GM21526 (cell line): ENCODE measurements around the gene SRGAP1.
"Not testable (repeated sequence)": the region's sequence is repeated elsewhere in the genome, so short reads cannot be mapped to it uniquely, and the experiment has no call there.

Experiments used
- ATAC-seq: cut with Tn5 transposase; IDR thresholded peaks from one replicate; pipeline ENCODE4 v1.9.1; 2021; ENCODE audit warnings: moderate library complexity; ENCODE audit not compliant: unreplicated experiment, low FRiP score

The SRGAP1 gene

DNA sequence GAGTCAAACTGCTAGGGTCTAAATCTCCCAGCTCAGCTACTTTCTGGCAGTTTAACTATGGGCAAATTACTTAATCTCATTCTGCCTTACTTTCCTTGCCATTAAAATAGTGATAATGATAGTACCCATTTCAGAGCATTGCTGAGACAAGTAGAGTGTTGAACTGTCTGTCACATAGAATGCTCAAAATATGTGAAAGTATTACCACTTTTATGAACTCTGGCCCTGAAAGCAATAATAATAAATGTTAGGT, 19.9 kb downstream of the SRGAP1 start:
- no peak for ATAC-seq

DNA sequence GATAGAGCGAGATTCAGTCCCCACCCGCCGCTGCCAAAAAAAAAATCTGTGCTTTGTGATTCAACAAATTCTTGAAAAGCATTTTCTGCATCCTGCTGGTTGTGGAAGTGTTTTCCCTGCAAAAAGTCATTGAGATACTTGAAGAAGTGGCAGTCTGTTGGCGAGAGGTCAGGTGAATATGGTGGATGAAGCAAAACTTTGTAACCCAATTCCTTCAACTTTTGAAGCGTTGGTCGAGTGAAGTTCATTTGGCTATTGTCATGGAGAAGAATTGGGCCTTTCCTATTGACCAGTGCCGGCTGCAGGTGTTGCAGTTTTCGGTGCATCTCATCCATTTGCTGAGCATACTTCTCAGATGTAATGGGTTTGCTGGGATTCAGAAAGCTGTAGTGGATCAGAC, 20.9 kb downstream of the SRGAP1 start:
- no peak for ATAC-seq

DNA sequence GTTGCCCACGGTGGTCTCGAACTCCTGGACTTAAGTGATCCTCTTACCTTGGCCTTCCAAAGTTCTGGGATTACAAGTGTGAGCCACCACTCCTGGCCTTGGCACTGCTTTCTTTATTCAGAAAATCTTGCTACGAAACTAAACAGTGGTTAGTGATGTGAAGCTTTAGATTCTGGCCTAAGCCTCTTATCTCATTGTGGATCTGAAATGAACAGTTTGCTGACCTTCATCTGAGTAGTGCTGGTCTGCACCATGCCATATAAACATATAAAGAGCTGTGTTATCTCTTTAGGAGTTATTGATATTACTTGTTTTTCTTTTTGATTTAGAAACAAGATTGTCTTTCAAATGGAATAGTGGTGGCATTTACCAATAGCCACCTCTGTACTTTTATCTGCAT, 22.6 kb downstream of the SRGAP1 start:
- no peak for ATAC-seq

DNA sequence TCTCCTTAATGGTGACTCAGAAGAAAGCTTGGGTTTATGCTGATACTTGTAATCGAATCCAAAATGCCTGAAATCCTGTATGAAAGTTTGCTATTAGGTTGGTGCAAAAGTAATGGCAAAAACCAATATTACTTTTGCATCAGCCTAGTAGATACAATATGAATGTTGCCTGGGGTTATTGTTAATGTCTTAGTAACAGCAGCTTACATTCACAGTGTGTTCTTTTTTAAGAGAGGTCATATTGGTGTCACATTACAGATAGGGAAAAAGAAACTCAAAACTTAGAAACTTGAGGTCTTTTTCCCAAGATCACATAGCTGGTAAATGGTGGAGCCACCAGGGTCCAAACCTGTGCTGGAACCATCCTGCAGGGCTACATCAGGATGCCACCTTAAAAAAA, 25.2 kb downstream of the SRGAP1 start:
- no peak for ATAC-seq

DNA sequence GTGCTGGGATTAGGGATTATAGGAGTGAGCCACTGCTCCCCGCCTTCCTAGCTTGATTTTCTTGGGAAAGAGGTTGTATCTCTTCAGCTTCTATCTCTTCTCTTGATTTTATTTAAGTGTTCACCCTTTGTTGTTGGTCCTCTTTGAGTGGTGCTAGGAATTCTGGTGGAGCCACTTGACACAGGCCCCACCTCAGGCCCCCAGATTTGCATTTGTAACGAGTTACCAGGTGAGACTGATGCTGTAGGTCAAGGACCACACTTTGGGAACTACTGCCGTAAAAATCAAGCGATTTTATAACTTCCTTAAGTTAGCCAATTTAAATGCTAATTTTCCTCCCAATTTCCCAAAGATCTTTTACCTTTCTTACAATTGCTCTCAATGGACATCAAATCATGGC, 26.3 kb downstream of the SRGAP1 start:
- no peak for ATAC-seq

DNA sequence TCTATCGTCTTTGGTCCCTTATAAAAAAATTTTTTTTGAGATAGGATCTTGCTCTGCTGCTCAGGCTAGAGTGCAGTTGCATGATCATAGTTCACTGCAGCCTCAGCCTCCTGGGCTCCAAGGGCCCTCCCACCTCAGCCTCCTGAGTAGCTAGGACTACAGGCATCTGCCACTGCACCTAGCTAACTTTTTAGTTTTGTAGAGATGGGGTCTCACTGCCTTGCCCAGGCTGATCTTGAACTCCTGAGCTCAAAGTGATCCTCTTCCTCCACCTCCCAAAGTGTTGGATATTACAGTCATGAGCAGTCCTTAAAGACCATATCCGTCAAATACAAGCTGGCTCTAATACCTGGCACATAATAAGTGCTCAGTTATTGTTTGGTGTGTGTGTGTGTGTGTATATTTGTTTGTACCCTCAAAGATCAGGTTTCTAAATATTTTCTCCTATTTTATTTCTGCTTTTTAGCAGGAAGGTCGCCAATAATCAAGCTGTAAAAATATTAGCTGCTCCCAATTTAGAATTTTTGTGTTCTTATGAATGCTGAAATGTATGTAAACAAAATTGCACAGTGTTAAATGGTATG, 30.5 kb downstream of the SRGAP1 start:
- ATAC-seq: no peak

DNA sequence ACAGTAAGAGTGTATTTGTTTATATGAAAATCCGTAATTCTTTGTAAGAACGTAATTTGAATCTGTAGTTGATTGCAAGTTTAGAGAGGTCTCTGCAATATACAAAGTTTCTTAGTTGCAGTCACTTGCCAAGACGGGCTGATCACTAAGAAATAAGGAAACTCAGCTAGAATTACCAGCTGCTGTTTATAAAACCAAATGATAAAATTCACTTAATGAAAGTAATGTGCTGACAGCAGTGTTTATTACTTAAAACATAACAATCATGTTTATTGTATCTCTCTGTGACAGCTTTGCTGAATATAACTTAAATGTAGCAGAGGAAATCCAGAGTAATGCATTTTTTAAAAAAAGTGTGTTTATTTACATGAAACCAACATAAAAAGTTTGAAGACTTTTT, 31.2 kb downstream of the SRGAP1 start:
- ATAC-seq: no peak

DNA sequence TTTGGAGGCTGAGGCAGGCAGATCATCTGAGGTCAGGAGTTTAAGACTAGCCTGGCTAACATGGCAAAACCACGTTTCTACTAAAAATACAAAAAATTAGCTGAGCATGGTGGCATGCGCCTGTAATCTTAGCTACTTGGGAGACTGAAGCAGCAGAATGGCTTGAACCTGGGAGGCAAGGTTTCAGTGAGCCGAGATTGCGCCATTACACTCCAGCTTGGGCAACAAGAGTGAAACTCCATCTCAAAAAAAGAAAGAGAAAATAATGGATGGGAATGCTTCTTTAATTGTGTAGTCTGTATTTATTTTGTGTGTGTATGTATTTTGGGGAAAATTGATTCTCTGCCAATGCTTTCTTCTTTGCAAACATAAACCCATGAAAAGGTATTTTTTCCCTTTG, 32.5 kb downstream of the SRGAP1 start:
- no peak for ATAC-seq

DNA sequence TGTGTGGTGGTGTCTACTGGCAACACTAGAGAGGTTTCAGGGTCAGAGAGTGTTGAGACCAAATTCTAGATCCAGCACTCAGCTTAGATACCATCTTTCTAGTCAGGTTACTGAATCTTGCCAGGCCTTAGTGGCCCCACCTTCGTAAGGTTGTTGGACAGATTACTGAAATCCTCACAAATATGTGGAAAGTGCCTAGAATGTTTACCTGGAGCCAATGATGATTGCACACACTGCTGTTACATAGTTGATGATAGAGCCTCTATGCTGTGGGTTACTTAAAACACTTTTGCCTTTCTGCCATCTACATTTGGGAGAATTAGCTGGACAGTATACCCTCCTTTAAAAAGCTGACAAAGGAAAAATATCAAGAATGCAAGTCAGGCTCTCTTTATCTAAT, 33.2 kb downstream of the SRGAP1 start:
- ATAC-seq: no peak

DNA sequence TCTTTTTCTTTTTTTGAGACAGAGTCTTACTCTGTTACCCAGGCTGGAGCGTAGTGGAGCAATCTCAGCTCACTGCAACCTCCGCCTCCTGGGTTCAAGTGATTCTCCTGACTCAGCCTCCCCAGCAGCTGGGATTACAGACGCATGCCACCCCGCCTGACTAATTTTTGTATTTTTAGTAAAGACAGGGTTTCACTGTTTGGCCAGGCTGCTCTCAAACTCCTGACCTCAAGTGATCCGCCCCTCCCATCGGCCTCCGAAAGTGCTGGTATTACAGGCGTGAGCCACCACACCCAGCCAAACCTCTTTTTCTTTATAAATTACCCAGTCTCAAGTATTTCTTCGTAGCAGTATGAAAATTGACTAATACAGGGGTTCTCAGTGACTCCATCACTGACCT, 35.7 kb downstream of the SRGAP1 start:
- ATAC-seq: not testable (repeated sequence)

DNA sequence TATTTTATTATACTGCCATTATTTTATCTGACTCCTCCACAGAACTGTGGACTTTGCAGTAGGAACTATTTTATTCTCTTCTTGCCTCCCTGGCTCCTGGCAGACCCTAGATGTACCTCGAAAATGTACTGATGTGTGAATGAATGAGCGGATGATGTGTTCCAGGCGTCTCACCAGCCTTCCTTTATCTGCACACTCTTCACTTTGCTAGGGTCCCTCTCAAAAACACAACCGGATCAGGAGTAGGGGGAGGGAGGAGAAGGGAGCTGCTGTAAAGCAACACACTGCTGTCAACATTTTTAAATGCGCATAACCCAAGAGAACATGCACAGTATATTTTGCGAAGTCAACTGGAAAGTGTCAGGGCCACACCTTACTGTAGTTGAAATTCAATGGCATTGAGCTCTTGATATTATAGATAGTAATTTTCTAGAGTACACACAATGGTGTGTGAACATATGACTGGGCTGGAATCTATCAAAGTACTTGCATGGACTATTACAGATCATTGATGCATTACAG, 36.3 kb downstream of the SRGAP1 start:
- no peak for ATAC-seq

DNA sequence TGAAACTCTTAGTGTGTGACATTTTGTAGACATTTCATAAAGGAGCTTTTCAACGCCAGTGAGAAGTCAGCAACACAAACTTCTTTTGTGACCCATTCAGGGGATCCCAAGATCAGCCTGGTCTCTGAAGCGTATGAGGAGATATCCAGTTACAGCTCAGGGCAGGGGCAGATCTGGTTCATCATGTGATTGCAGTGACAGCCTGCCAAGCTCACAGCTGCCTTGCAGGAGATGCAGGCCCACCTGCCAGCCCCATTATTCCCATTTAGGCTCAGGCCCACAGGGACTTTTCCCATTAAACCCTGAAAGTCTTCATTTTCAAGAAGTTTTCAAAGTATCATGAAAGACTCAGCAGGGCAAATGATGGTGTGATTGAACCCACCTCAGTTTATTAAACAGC, 38.3 kb downstream of the SRGAP1 start:
- no peak for ATAC-seq

DNA sequence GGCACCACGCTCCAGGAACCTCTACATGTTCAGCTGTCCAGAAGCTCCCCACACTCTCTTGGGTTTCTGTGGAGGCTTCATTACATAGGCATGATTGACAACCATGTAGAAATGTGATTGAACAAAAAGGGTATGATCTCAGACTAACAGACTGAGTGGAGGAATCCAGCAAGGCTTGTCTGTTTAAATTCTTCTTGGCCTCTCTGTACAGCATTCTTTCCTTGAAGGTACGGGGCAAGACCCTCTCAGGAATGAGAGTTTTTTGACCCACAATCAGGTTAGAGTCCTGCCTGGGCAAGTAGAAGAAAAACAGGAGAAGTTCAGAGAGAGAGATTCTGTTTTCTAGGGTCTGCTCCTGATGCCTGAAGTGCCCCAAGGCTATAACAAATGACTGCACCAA, 40.9 kb downstream of the SRGAP1 start:
- no peak for ATAC-seq

DNA sequence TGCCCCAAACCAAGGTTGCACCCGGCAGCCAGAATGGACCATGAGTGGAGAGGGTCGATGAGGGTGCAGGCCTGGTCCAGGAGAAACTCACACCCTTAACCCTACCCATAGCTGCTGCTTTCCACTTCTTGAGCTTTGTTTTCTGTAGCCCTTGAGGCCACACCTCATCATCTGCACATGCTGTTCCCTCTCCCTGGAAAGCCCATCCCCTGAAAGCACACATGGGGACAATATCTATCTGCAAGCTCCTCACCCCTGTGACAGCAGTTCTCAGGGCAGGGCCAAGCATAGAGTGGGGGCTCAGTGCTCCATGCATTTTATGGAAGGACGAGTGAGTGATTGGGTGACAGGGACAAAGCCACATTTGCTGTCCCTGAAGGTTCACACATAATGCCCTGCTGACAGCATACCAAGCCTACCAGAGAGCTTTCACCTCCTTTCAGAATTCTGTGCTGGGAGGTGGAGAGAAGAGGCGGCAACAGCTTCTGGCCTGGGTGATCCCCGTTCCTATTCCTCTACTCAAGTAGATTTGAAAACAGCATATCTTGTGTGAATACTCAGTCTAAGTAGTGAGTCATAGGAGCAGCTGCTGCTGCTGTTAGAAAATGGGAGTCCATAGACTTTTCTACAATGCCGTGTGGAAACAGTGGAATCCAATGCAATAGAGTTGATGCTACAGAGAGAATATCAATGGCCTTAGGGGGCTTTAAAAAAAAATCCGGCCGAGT, 44.6 kb downstream of the SRGAP1 start:
- no peak for ATAC-seq

DNA sequence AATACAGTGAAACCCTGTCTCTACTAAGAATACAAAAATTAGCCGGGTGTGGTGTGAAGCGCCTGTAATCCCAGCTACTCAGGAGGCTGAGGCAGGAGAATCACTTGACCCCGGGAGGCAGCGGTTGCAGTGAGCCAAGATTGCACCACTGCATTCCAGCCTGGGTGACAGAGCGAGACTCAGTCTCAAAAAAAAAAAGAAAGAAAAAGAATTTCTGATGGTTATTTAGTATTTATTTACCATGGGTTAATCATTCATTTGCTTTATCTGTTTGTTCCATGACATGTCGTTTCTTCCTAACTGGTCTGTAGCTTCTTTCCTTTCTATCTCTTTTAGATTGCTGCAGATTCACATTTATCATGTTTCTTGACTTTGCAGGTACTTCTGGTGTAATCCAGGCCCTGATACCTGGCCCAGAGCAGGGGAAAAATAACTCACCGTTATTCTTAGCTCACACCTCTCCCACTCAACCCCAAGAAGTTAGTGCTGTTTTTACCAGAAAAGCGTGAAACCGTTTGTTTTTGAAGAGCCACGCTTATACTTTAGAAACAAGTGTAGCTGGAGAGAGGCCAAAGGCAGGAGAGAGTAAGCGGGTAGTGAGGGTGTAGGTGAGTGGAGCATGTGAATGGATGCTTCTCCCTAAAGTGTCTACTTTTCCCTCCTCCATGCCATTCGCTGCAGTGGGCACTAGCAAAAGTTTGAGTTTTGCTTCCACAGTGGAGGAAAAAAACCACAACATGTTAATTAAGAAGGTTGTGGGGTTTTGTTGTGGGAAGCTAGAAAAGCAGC, 45.4 kb downstream of the SRGAP1 start:
- ATAC-seq: no peak

DNA sequence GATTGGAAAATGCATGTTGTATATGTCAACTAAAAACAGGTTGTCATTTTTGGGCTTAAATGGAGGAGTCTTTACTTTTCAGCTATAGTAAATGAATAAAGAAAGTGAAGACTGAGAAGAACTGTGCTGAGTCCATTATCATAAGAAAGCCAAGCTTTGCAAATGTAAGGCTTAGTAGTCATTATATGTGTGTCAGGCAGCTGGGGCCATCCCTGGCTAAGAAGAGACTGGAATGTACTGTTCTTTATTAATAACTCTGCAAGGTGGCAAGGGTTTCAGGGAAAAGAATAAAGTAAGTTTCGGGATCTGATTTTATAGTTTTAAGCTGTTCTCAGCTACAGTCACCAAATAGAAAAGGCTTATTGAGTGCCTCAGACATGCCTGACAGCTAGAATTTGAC, 48.7 kb downstream of the SRGAP1 start:
- no peak for ATAC-seq

DNA sequence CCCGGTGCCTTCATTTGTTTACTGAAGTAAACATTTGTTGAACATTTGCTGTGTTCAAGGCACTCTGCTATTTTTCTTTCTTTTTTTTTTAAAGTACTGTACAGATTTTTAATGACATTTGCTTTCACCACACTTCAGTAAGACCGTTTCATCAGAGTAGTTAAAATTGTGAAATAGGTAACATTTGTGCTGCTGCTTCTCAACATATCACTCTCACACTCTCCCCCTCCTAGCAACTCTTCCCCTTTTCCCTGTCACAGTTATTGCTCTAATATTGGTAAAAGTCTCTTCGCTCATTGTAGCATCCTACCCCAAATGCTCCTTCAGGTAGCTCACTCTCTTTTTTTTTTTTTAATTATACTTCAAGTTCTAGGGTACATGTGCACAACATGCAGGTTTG, 49.6 kb downstream of the SRGAP1 start:
- no peak for ATAC-seq

DNA sequence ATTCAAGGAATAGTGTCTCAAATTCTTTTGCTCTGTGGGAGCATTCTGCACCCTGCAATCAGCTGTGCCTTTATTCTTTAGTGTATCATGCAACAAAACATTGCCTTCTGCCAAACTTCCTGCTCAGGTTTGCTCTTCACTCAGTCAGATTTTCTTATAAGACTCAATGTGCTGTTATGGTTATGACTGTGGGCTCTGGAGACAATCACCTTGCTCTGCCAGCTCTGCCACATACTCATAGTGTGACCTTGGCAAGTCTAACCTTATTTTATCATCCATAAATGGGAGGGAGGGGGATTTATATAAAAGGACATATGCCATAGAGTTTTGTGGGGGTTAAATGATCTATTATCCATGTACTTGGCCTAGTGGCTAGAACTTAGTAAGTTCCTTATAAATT, 51.3 kb downstream of the SRGAP1 start:
- ATAC-seq: no peak

DNA sequence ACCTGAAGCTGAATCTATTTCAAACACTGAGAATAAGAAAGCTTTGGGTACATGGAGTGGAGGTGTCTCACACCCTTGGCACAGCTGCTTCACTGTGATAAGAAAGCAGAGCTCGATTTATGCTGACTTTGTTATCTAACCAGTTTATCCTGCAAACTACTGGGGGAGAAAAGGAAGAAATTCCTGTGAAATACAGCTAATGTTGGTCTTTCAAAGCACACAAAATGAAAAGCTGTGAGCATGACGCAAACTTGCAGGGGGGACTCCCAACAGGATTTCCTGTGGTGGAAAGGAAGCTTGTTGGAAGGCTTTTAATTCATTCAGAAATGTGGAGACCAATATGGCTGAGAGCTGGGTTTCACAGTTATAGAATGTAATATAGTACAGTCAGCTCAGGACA, 53.4 kb downstream of the SRGAP1 start:
- no peak for ATAC-seq

DNA sequence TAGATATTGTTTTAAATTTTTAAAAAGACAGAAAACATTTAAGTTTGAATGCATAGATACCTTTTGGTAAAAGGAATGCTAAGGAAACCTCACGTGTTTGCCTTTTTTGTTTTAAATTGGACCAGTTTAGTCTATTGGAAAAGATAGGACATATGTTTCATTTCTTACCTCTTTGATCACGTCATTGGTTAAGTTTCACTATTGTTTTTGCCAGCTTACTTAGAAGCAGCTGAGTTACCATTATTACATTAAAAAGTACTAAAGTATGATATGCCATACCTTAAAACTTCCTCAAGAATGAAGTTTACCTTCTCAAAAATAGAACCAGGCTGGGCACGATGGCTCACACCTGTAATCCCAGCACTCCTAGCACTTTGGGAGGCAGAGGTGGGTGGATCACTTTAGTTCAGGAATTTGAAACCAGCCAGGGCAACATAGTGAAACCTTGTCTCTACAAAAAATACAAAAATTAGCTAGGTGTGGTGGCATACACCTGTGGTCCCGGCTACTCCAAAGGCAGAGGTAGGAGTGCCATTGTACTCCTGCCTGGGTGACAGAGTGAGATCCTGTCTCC, 54.4 kb downstream of the SRGAP1 start:
- no peak for ATAC-seq

DNA sequence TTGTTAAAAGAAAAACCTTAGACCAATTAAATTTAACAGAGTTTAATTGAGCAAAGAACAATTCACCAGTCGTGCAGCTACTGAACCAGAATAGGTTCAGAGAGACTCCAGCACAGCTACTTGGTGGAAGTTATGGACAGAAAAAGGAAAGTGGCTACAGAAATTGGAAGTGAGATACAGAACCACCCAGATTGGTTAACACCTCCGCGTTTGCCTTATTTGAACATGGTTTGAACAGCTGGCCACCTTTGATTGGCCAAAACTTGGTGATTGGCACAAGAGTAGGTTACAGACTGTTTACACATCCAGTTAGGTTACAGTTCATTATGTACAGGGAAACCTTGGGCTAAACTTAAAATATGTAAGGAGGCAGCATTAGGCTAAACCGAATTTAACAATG, 54.9 kb downstream of the SRGAP1 start:
- ATAC-seq: no peak
